K562 (cell line): ENCODE data around the gene SF3B4. TPM values are rescaled to one million over a fixed set of nuclear protein-coding genes. Genes with fewer than 3 reads are reported as not detected.

Experiments used
- CXXC5 ChIP-seq: fragments of 250-450 bp; sonication (Bioruptor Pico); IDR thresholded peaks from 2 replicates; pipeline ENCODE4 v1.8.0; 2022; ENCODE audit warnings: inconsistent platforms, mild to moderate bottlenecking, moderate library complexity
- FOSL1 ChIP-seq: fragments of 200-800 bp; sonication (Bioruptor generic); conservative IDR thresholded peaks from 2 replicates; pipeline ENCODE4 v1.6.1; 2016; ENCODE audit warnings: missing genetic modification characterization, missing compliant biosample characterization
- FUS ChIP-seq: fragments of 200-400 bp; formaldehyde crosslinking; optimal IDR thresholded peaks from 2 replicates; pipeline ENCODE3; 2017; ENCODE audit warnings: low read depth, low read length
- L3MBTL2 ChIP-seq: fragments of 450-650 bp; IDR thresholded peaks from 2 replicates; pipeline ENCODE4 v1.6.1; 2016; ENCODE audit warnings: mild to moderate bottlenecking, moderate library complexity
- MBD2 ChIP-seq: sonication (generic); IDR thresholded peaks from 2 replicates; pipeline ENCODE4 v1.6.1; 2016; ENCODE audit warnings: low read depth, borderline replicate concordance
- MEIS2 ChIP-seq: fragments of 450-650 bp; IDR thresholded peaks from 2 replicates; pipeline ENCODE4 v1.6.1; 2014; ENCODE audit warnings: mild to moderate bottlenecking; ENCODE audit not compliant: partially characterized antibody
- NCOA1 ChIP-seq: fragments of 450-650 bp; IDR thresholded peaks from 2 replicates; pipeline ENCODE4 v1.6.1; 2016; ENCODE audit warnings: low read depth
- NELFE ChIP-seq: IDR thresholded peaks from 2 replicates; pipeline ENCODE4 v1.6.1; 2011; ENCODE audit warnings: mild to moderate bottlenecking; ENCODE audit not compliant: insufficient read depth, insufficient read length
- SMARCA4 ChIP-seq: fragments of 450-650 bp; IDR thresholded peaks from 2 replicates; pipeline ENCODE4 v1.6.1; 2016
- STAT5A ChIP-seq: IDR thresholded peaks from 2 replicates; pipeline ENCODE4 v1.6.1; 2012; ENCODE audit warnings: low read length, inconsistent platforms, borderline replicate concordance
- TAF1 ChIP-seq: IDR thresholded peaks from 2 replicates; pipeline ENCODE4 v1.6.1; 2011; ENCODE audit warnings: mild to moderate bottlenecking, low read length, moderate library complexity; ENCODE audit not compliant: insufficient read depth, control insufficient read depth, severe bottlenecking; ENCODE audit errors: extremely low read depth
- TCF3 ChIP-seq: sonication (generic); formaldehyde crosslinking; IDR thresholded peaks from 2 replicates; pipeline ENCODE4 v1.4.0; 2020; ENCODE audit warnings: mild to moderate bottlenecking, missing genetic modification reagents
- TRIM24 ChIP-seq, 2 experiments: fragments of 450-650 bp; IDR thresholded peaks; 2 replicates each; pipeline ENCODE4 v1.6.1; 2016
- U2AF2 ChIP-seq: fragments of 200-400 bp; formaldehyde crosslinking; optimal IDR thresholded peaks from 2 replicates; pipeline ENCODE3; 2017; ENCODE audit warnings: low read depth, mild to moderate bottlenecking, low read length
- ZBTB12 ChIP-seq: fragments of 250-450 bp; sonication (Bioruptor Pico); IDR thresholded peaks from 2 replicates; pipeline ENCODE4 v1.4.0; 2020
- ZBTB40 ChIP-seq, 2 experiments: fragments of 450-650 bp in 1 of 2; sonication (generic) in 1 of 2; formaldehyde crosslinking in 1 of 2; IDR thresholded peaks; 2 replicates each; pipeline versions ENCODE4 v1.7.1 to v1.9.0; 2016 to 2022; ENCODE audit warnings: inconsistent platforms in 1 of 2, mild to moderate bottlenecking in 1 of 2, missing genetic modification reagents in 1 of 2
- ZEB2 ChIP-seq: fragments of 450-650 bp; IDR thresholded peaks from 2 replicates; pipeline ENCODE4 v1.6.1; 2016
- ZSCAN29 ChIP-seq: fragments of 450-650 bp; IDR thresholded peaks from 2 replicates; pipeline ENCODE4 v1.6.1; 2017
- polyA plus RNA-seq, 8 experiments: library from polyadenylated mRNA; depleted of rRNA in 4 of 8; stranded (reverse) in 5 of 8; unstranded in 3 of 8; fragments of >200 nt; fragmentation: Nextera tagmentation in 2 of 8; fragmentation: Illumina TruSeq in 1 of 8; extraction: Ambion mirVana in 2 of 8; extraction: Trizol in 1 of 8; gene quantifications; 2 replicates each; pipeline versions ENCODE4 v1.2.1 to v1.2.3, GENCODE V29; 2011 to 2014; ENCODE audit warnings: inconsistent platforms in 1 of 8, missing spikeins in 1 of 8
- total RNA-seq, 7 experiments: library from RNA; depleted of rRNA in 6 of 7; stranded (reverse); fragments of >200 nt in 6 of 7; fragmentation: Illumina TruSeq in 2 of 7; extraction: Trizol in 2 of 7; gene quantifications; 2 replicates each; pipeline versions ENCODE4 v1.2.1 to v1.2.3, GENCODE V29; 2011 to 2021; ENCODE audit warnings: low replicate concordance in 1 of 7

SF3B4 gene
- total and polyA plus RNA-seq, 9 of the 15 experiments (the other 6 are each of a cell fraction or from before 2014, with no cell fraction given) = 3.0 to 88.0 (median 26.1) TPM

GRCh38 chr1:149888247-149888998, 39.2 kb downstream of the SF3B4 start (continued):
- peak in 1 of 2 experiments; percentile 63; a peak in 1 of 4 replicates for TF ChIP-seq TRIM24 (IDR thresholded peaks at IDR 0.05)
- peak; percentile 44 for TF ChIP-seq TAF1
- peak; percentile 22; the same call in 1 of the 2 replicates for TF ChIP-seq STAT5A
- peak; percentile 48; the same call in 1 of the 2 replicates for TF ChIP-seq ZSCAN29
- 0 out of 2 replicates have a peak, but pooled peaks have one; percentile 10 for TF ChIP-seq NCOA1
- peak; percentile 74 for TF ChIP-seq CXXC5 (CRISPR knock-in tag)
- TF ChIP-seq ZBTB40 (IDR thresholded peaks at IDR 0.05) = peak; percentile 57; the same call in 1 of the 2 replicates
- TF ChIP-seq ZBTB40 (CRISPR knock-in tag; IDR thresholded peaks at IDR 0.05) = no peak
- TF ChIP-seq NELFE = no peak
- TF ChIP-seq FUS = peak; percentile 14
- TF ChIP-seq U2AF2 = no peak
- TF ChIP-seq MEIS2 = peak; percentile 25
- TF ChIP-seq ZEB2 = peak; percentile 23; the same call in 1 of the 2 replicates
- no peak for TF ChIP-seq MBD2
- peak; percentile 40; the same call in 1 of the 2 replicates for TF ChIP-seq L3MBTL2
- peak; percentile 72 for TF ChIP-seq FOSL1 (tag)
- TF ChIP-seq SMARCA4 = peak; percentile 50
- no peak for TF ChIP-seq ZBTB12
- peak; percentile 29 for TF ChIP-seq TCF3
